K562 (cell line): Measurements from ENCODE around the gene RNF150. TPM values are rescaled to one million over a fixed set of nuclear protein-coding genes. Genes with fewer than 3 reads are reported as not detected.

ENCODE experiments used
- FOSL1 ChIP-seq: fragments of 200-800 bp; sonication (Bioruptor generic); conservative IDR thresholded peaks from 2 replicates; pipeline ENCODE4 v1.6.1; 2016; ENCODE audit warnings: missing genetic modification characterization, missing compliant biosample characterization
- FOXA1 ChIP-seq: fragments of 450-650 bp; IDR thresholded peaks from 2 replicates; pipeline ENCODE4 v1.6.1; 2016; ENCODE audit warnings: mild to moderate bottlenecking, borderline replicate concordance
- FOXP4 ChIP-seq: sonication (generic); formaldehyde crosslinking; IDR thresholded peaks from 2 replicates; pipeline ENCODE4 v1.8.0; 2022; ENCODE audit warnings: mild to moderate bottlenecking, missing genetic modification reagents, borderline replicate concordance
- KLF1 ChIP-seq: fragments of 450-650 bp; IDR thresholded peaks from 2 replicates; pipeline ENCODE4 v1.6.1; 2016; ENCODE audit warnings: missing genetic modification characterization, missing compliant biosample characterization
- MED1 ChIP-seq: sonication (generic); formaldehyde crosslinking; IDR thresholded peaks from 2 replicates; pipeline ENCODE4 v1.8.1; 2023; ENCODE audit warnings: missing genetic modification reagents, borderline replicate concordance
- NELFE ChIP-seq: IDR thresholded peaks from 2 replicates; pipeline ENCODE4 v1.6.1; 2011; ENCODE audit warnings: mild to moderate bottlenecking; ENCODE audit not compliant: insufficient read depth, insufficient read length
- NR3C1 ChIP-seq: sonication (generic); formaldehyde crosslinking; IDR thresholded peaks from 2 replicates; pipeline ENCODE4 v1.8.1; 2022; ENCODE audit warnings: missing genetic modification reagents
- PHF8 ChIP-seq: fragments of 200-600 bp; sonication (generic); IDR thresholded peaks from 2 replicates; pipeline ENCODE4 v1.6.1; 2012; ENCODE audit warnings: mixed run types, mild to moderate bottlenecking, inconsistent platforms, low read length, moderate library complexity, borderline replicate concordance
- RBFOX2 ChIP-seq: fragments of 200-400 bp; formaldehyde crosslinking; IDR thresholded peaks from 2 replicates; pipeline ENCODE4 v1.6.1; 2017; ENCODE audit warnings: low read depth, mild to moderate bottlenecking, low read length, moderate library complexity
- RERE ChIP-seq: sonication (generic); formaldehyde crosslinking; IDR thresholded peaks from 2 replicates; pipeline ENCODE4 v1.8.0; 2023; ENCODE audit warnings: missing genetic modification reagents, mild to moderate bottlenecking, borderline replicate concordance
- SMARCE1 ChIP-seq: fragments of 450-650 bp; IDR thresholded peaks from 2 replicates; pipeline ENCODE4 v1.7.1; 2016; ENCODE audit warnings: mild to moderate bottlenecking
- polyA plus RNA-seq, 8 experiments: library from polyadenylated mRNA; depleted of rRNA in 4 of 8; stranded (reverse) in 5 of 8; unstranded in 3 of 8; fragments of >200 nt; fragmentation: Nextera tagmentation in 2 of 8; fragmentation: Illumina TruSeq in 1 of 8; extraction: Ambion mirVana in 2 of 8; extraction: Trizol in 1 of 8; gene quantifications; 2 replicates each; pipeline versions ENCODE4 v1.2.1 to v1.2.3, GENCODE V29; 2011 to 2014; ENCODE audit warnings: inconsistent platforms in 1 of 8, missing spikeins in 1 of 8
- total RNA-seq, 7 experiments: library from RNA; depleted of rRNA in 6 of 7; stranded (reverse); fragments of >200 nt in 6 of 7; fragmentation: Illumina TruSeq in 2 of 7; extraction: Trizol in 2 of 7; gene quantifications; 2 replicates each; pipeline versions ENCODE4 v1.2.1 to v1.2.3, GENCODE V29; 2011 to 2021; ENCODE audit warnings: low replicate concordance in 1 of 7

RNF150 gene
- total and polyA plus RNA-seq, 9 of the 15 experiments (the other 6 are each of a cell fraction or from before 2014, with no cell fraction given) = 0.09 TPM; not detected in 8

GRCh38 chr4:140812916-140813315, 320.4 kb downstream of the RNF150 start (continued):
- TF ChIP-seq FOXP4 (CRISPR knock-in tag) (no peak), SMARCE1 (no peak), RERE (CRISPR knock-in tag) (no peak), NR3C1 (CRISPR knock-in tag) (no peak), MED1 (CRISPR knock-in tag) (no peak), RBFOX2 (no peak), NELFE (no peak), FOXA1 (no peak), PHF8 (no peak), FOSL1 (tag) (no peak), KLF1 (no peak)
